D721Med (cell line): ENCODE measurements around the gene SGSM2.

Source experiments
- DNase-seq: peaks from one replicate; pipeline ENCODE4 v3.0.0; 2011; ENCODE audit warnings: low spot score; ENCODE audit not compliant: insufficient read length
- FAIRE-seq: peaks from 2 replicates; lab custom pipeline; 2011; peaks lifted over from hg19 to GRCh38; lab: Jason Lieb, UNC
- TF ChIP-seq, protein P1 (sequence below): IDR thresholded peaks from 2 replicates; pipeline ENCODE4 v1.5.1; 2012; ENCODE audit warnings: mild to moderate bottlenecking, control low read depth; ENCODE audit not compliant: insufficient read depth; ENCODE audit errors: missing control alignments

The SGSM2 gene

DNA sequence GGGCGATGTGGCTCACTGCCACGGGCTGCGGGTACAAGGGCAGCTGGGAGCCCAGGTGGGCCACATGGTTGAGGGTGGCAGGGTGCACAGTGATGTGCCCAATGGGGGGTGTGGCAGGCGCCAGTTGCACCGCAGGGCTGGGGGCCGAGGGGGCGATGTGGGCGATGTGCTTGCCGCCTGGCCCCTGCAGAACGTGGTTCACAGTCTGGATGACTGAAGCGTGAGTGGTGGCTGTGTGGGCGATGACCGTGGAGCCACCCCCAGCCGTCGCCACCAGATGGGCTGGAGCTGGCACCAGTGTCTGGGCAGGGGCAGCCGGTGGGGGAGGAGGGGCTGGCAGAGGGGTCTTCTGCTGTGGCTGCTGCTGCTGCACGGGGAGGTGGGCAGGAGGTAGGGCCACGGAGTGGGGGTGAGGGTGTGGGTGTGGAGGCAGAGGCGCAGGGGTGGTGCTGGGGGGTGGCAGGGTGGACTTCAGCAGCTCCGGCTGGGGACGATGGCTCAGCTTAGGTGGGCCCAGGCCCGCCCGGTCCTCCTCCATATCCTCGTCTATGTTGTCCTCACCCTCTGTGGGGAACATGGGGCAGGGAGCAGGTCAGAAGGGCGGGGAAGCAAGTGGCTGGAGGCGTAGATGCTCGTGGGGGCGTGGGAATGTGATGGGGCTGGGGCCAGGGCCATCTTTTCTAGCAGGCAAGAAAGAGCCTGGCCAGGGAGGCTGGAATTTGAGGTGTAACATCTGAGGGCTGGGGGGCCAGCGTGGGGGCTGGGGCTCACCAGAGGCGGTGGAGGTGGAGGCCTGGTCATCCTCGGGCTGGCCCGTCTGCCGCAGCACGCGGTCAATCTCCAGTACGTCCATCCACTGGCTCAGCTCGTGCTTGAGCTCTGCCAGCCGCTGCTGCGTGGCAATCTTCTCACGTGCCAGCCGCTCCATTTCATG, 50.1 kb downstream of the SGSM2 start:
- DNase-seq (no peak), FAIRE-seq (no peak)
- TF ChIP-seq, protein P1, sequence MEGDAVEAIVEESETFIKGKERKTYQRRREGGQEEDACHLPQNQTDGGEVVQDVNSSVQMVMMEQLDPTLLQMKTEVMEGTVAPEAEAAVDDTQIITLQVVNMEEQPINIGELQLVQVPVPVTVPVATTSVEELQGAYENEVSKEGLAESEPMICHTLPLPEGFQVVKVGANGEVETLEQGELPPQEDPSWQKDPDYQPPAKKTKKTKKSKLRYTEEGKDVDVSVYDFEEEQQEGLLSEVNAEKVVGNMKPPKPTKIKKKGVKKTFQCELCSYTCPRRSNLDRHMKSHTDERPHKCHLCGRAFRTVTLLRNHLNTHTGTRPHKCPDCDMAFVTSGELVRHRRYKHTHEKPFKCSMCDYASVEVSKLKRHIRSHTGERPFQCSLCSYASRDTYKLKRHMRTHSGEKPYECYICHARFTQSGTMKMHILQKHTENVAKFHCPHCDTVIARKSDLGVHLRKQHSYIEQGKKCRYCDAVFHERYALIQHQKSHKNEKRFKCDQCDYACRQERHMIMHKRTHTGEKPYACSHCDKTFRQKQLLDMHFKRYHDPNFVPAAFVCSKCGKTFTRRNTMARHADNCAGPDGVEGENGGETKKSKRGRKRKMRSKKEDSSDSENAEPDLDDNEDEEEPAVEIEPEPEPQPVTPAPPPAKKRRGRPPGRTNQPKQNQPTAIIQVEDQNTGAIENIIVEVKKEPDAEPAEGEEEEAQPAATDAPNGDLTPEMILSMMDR, result no peak

DNA sequence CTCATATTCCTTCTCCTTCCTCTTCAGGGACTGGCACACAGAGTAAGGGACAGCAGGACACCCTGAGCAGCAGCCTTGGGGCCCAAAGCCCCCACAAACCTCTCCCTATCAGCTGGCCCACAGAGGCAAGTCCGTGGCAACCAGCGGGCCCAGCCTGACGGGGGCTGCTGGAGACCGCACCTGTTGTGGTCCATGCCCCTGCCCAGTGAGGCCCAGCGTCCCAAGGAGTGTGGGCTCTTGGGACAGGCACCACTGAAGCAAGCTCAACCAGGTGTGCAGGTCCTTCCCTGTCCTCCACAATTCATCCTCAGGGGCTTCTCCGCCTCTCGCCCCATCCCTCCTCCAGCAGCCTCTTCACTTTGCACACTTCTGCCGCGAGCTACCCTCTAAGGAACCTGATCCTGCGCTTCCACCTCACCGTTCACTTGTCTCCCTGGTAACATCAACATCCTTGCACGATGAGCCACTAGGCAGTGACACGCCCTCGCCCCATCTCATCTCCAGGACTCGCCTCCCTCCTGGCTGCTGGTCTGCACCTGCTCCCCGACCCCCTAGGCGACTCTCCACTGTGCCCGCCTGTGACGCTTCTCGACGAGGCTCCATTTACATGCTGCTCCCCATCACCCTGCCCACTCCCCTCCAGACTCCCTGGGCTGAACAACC, 50.9 kb downstream of the SGSM2 start:
- DNase-seq (no peak), FAIRE-seq (no peak)
- TF ChIP-seq, protein P1, result no peak

DNA sequence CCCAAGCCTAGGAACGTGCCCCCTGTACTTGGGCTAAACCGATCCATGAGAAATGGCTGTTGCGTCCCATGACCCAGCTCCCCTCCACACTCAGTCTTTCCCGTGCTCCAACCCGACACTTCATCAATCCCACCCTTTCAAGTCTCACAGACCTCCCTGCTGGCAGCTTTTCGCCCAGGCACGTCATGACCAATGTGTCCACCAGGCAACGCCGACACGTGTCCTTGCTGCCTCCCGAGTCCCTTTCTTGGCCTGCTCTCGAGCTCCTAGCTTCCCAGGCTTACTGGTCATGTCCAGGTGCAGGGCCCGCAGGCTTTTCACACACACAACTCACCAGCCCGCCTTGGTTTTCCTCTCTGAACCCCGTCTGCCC, 51.4 kb downstream of the SGSM2 start:
- no peak for DNase-seq
- no peak for FAIRE-seq
- TF ChIP-seq, protein P1, result no peak

DNA sequence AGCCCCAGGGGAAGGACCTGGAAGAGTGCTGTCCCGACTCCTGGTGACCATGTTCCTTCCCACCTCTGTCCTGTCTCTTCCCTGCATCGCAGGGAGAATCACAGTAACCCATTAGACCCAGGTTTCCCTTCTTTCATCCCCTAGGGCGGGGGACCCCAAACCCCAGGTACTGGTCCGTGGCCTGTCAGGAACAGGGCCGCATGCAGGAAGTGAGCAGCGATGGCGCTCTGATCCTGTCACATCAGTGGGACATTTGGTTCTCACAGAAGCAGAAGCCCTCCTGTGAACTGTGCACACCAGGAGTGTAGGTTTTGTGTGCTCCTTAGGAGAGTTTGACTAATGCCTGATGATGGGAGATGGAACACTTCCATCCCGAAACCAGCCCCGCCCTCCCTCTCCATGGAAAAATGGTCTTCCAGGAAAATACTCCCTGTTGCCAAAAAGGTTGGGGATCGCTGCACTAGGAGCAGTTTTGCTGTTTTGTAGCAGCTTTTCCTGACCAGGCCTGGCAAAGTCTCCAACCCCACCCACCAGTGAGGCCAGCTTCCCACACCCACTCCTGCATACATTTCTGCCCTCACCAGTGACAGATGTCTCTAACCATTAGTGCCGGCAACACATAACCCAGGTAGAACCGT, 53.0 kb downstream of the SGSM2 start:
- TF ChIP-seq, protein P1, result no peak
- DNase-seq (no peak), FAIRE-seq (no peak)

DNA sequence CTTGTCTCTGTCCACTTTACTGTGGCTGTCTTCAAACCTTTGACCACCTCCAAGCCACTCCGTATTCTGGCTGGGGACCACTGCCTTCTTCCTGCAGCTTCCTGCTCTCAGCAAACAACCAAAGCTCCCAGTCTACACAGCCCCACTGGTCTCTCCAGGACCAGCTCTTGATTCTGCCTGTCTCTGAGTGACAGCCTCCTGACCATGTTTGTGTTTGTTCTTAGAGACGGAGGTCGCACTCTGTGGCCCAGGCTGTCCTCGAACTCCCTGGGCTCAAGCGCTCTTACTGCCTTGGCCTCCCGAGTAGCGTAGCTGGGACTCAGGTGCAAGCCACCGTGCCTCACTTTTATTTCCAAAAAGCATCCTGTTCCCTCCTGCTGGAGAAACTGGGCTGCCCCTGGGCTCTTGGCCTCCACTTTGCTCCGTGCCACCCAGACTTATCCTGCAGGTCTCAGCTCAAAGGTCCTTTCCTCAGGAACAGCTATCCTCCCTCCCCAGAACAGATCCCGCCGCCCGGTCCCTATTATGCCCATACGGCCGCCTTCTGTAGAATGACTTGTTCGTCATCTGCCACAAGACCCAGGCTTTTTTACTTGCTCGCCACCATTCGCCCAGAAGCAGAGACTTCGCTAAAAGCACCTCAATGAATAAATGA, 54.4 kb downstream of the SGSM2 start:
- no peak for FAIRE-seq
- TF ChIP-seq, protein P1, result no peak
- DNase-seq, result no peak

DNA sequence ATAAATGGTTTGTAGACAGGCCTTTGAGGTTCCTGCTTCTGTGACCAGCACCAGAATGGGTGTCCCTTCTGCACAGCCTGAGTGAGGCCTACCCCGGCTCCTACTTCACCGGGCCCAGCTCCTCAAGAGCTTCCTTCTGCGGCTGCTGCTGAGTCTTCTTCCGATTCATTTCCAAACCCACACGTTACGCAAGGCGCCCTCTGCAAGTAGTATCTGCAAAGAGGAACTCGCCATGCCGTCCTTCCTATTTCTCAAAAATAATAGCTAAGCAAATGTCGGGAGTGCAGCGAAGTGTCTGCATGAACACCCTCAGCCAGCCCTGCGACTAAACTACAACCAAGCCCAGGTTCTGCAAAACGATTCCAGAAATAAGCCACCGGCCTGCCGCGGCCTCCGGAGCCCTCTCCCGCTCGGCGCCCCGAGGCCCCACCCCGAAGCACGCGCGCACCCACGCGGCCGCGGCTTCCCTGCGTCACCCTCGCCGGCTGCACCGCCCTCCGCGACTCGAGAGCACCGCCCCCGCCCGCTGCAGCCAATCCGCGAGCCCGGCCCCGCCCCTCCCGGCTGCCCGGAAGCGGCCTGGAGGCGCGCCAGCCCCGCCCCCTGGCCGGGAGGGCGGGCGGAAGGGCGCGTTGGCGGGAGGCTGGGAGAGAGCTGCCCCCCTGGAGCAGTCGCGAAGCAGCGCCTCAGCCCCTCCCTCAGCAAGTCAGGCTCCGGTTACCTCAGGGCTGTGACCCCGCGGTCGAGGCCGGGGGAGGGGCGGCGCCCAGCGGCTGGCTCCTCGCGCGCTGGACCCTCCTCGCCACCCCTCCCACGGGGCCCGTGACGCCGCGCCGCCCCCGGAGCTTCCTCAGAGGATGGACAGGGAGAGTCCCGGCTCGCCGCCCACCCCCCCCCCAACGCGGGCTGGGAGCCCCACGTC, 55.2 kb downstream of the SGSM2 start:
- DNase-seq, result peak; percentile 86
- TF ChIP-seq, protein P1, result no peak
- FAIRE-seq, result no peak
